Measurements from ENCODE around the gene CPA2.

DNA sequence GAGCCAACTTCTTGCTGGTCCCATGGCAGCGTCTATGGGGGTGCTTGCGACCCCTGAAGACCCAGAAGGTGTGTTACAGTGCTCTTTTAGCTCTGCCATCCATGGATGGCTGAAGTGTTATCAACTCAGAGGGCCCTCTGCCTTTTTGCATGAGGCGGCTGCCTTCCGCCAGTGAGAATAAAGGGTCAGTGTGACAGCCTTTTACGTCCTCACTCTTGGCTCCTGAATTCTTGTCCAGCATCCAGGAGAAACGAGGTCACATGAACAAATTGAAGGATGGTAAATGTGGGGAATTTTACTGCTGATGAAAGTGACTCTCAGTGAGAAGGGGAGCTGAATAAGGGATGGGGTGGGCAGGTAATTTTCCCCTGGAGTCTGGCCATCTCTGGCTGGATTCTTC, 34.9 kb upstream of the CPA2 start:
- TF ChIP-seq POLR2A (IDR thresholded peaks at IDR 0.05) = no peak
- TF ChIP-seq, protein P1, sequence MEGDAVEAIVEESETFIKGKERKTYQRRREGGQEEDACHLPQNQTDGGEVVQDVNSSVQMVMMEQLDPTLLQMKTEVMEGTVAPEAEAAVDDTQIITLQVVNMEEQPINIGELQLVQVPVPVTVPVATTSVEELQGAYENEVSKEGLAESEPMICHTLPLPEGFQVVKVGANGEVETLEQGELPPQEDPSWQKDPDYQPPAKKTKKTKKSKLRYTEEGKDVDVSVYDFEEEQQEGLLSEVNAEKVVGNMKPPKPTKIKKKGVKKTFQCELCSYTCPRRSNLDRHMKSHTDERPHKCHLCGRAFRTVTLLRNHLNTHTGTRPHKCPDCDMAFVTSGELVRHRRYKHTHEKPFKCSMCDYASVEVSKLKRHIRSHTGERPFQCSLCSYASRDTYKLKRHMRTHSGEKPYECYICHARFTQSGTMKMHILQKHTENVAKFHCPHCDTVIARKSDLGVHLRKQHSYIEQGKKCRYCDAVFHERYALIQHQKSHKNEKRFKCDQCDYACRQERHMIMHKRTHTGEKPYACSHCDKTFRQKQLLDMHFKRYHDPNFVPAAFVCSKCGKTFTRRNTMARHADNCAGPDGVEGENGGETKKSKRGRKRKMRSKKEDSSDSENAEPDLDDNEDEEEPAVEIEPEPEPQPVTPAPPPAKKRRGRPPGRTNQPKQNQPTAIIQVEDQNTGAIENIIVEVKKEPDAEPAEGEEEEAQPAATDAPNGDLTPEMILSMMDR (IDR thresholded peaks at IDR 0.05) = no peak
- no peak for TF ChIP-seq EP300 (IDR thresholded peaks at IDR 0.05)
